ENCODE data around the gene HMGA1.

- no peak for TF ChIP-seq REST (IDR thresholded peaks at IDR 0.05; ENCODE audit: low read depth)
- no peak for TF ChIP-seq ZBTB7A (IDR thresholded peaks at IDR 0.05; ENCODE audit: low read depth)
- TF ChIP-seq EP300 (IDR thresholded peaks at IDR 0.05; ENCODE audit: borderline replicate concordance) = peak; percentile 56; the same call in 1 of the 2 replicates
- TF ChIP-seq RAD21 (IDR thresholded peaks at IDR 0.05; ENCODE audit: low read depth) = no peak
- 0 out of 2 replicates have a peak, but pooled peaks have one; percentile 38 for TF ChIP-seq CEBPB (IDR thresholded peaks at IDR 0.05)
- TF ChIP-seq MAX (IDR thresholded peaks at IDR 0.05) = 0 out of 2 replicates have a peak, but pooled peaks have one; percentile 19
- no peak for TF ChIP-seq CREB1 (IDR thresholded peaks at IDR 0.05; ENCODE audit: low read depth)
- peak; percentile 62 for TF ChIP-seq NFIC (IDR thresholded peaks at IDR 0.05)
- no peak; the same call in 1 of the 2 replicates for TF ChIP-seq TEAD4 (IDR thresholded peaks at IDR 0.05)
- TF ChIP-seq YY1 (IDR thresholded peaks at IDR 0.05; ENCODE audit: low read depth) = no peak
Measured at GRCh38 chr6:34227761-34228421, 8.8 kb upstream of the HMGA1 start.
